Measurements from ENCODE around the gene SCMH1.
A peak's percentile ranks its signal among the peaks of the same experiment; 100 is the strongest.

The SCMH1 gene

GRCh38 chr1:40985161-40985560 lies 256.9 kb downstream of the SCMH1 start:
- FAIRE-seq (no peak), DNase-seq (ENCODE audit: extremely low spot score, insufficient read length, low read depth) (no peak)

GRCh38 chr1:40984531-40984930 lies 257.6 kb downstream of the SCMH1 start:
- DNase-seq (ENCODE audit: extremely low spot score, insufficient read length, low read depth) (no peak), FAIRE-seq (no peak)

- FAIRE-seq (no peak), DNase-seq (ENCODE audit: extremely low spot score, insufficient read length, low read depth) (no peak)
These were observed 258.0 kb downstream of the SCMH1 start for GRCh38 chr1:40984066-40984465.

- no peak for FAIRE-seq
- DNase-seq (ENCODE audit: extremely low spot score, insufficient read length, low read depth): no peak
These were observed 258.8 kb downstream of the SCMH1 start for GRCh38 chr1:40983286-40983685.

- FAIRE-seq: no peak
These were observed 259.4 kb downstream of the SCMH1 start for GRCh38 chr1:40982721-40983120.

GRCh38 chr1:40981691-40982448 lies 260.2 kb downstream of the SCMH1 start:
- no peak for DNase-seq (ENCODE audit: extremely low spot score, insufficient read length, low read depth)
- no peak for FAIRE-seq

More at GRCh38 chr1:40982721-40983120, 259.4 kb downstream of the SCMH1 start:
- DNase-seq (ENCODE audit: extremely low spot score, insufficient read length, low read depth): no peak

GRCh38 chr1:40980453-40981121 lies 261.5 kb downstream of the SCMH1 start:
- FAIRE-seq: peak; percentile 72
- peak; percentile 15 for DNase-seq (ENCODE audit: extremely low spot score, insufficient read length, low read depth)

- FAIRE-seq: no peak
- peak; percentile 2 for DNase-seq (ENCODE audit: extremely low spot score, insufficient read length, low read depth)
These were observed 262.0 kb downstream of the SCMH1 start for GRCh38 chr1:40980068-40980452.

- peak; percentile 78 for FAIRE-seq
- DNase-seq (ENCODE audit: extremely low spot score, insufficient read length, low read depth): peak; percentile 96
These were observed 262.7 kb downstream of the SCMH1 start, which contains the start of gene CTPS1 for GRCh38 chr1:40979241-40980067. Gene CTPS1 (plus strand): TSS chr1:40979696. CDS start chr1:40983291, 3,595 bp downstream.

GRCh38 chr1:40978886-40979240 lies 263.2 kb downstream of the SCMH1 start:
- no peak for DNase-seq (ENCODE audit: extremely low spot score, insufficient read length, low read depth)
- FAIRE-seq: no peak

GRCh38 chr1:40977716-40978115 lies 264.4 kb downstream of the SCMH1 start:
- FAIRE-seq (no peak), DNase-seq (ENCODE audit: extremely low spot score, insufficient read length, low read depth) (no peak)
